Activated T-helper 1 cell treated with Interleukin-2 at 50 U/mL for 16 hours (primary cell): ENCODE results near the gene PATZ1.
A peak's percentile ranks its signal among the peaks of the same experiment; 100 is the strongest.

Experiments
- DNase-seq: peaks from one replicate; pipeline ENCODE4 v3.0.0-alpha.2; 2020; ENCODE audit warnings: low read depth

Gene PATZ1

GRCh38 chr22:31282748-31283468 is 63.2 kb downstream of the PATZ1 start:
- no peak for DNase-seq

GRCh38 chr22:31281733-31282132 is 64.4 kb downstream of the PATZ1 start:
- DNase-seq: no peak

- no peak for DNase-seq
Measured at GRCh38 chr22:31279821-31280505, 66.2 kb downstream of the PATZ1 start.

GRCh38 chr22:31279327-31279669 is 66.8 kb downstream of the PATZ1 start:
- DNase-seq: no peak

GRCh38 chr22:31278626-31279326 is 67.4 kb downstream of the PATZ1 start:
- peak; percentile 20 for DNase-seq

- DNase-seq: no peak
Measured at GRCh38 chr22:31278151-31278621, 68.0 kb downstream of the PATZ1 start.

- DNase-seq: no peak
Measured at GRCh38 chr22:31277741-31278140, 68.4 kb downstream of the PATZ1 start.

GRCh38 chr22:31276426-31277167 is 69.5 kb downstream of the PATZ1 start:
- no peak for DNase-seq
